ENCODE measurements around the gene RTRAF.

RTRAF gene

GRCh38 chr14:52025310-52025709 lies 36.0 kb downstream of the RTRAF start:
- no peak for TF ChIP-seq NFIC (IDR thresholded peaks at IDR 0.05)
- TF ChIP-seq CEBPB (IDR thresholded peaks at IDR 0.05), result no peak
- TF ChIP-seq CREB1 (IDR thresholded peaks at IDR 0.05; ENCODE audit: low read depth), result no peak
- TF ChIP-seq RAD21 (IDR thresholded peaks at IDR 0.05; ENCODE audit: low read depth), result no peak
- TF ChIP-seq FOXM1 (IDR thresholded peaks at IDR 0.05; ENCODE audit: borderline replicate concordance, low read depth), result no peak
- TF ChIP-seq TAF1 (IDR thresholded peaks at IDR 0.05; ENCODE audit: low read depth), result no peak
- TF ChIP-seq YY1 (IDR thresholded peaks at IDR 0.05; ENCODE audit: low read depth), result no peak
- TF ChIP-seq TCF12 (IDR thresholded peaks at IDR 0.05; ENCODE audit: low read depth), result no peak
- TF ChIP-seq, protein P1, sequence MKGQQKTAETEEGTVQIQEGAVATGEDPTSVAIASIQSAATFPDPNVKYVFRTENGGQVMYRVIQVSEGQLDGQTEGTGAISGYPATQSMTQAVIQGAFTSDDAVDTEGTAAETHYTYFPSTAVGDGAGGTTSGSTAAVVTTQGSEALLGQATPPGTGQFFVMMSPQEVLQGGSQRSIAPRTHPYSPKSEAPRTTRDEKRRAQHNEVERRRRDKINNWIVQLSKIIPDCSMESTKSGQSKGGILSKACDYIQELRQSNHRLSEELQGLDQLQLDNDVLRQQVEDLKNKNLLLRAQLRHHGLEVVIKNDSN (IDR thresholded peaks at IDR 0.05), result no peak
- no peak for TF ChIP-seq EP300 (IDR thresholded peaks at IDR 0.05; ENCODE audit: borderline replicate concordance)
- TF ChIP-seq, protein P2, sequence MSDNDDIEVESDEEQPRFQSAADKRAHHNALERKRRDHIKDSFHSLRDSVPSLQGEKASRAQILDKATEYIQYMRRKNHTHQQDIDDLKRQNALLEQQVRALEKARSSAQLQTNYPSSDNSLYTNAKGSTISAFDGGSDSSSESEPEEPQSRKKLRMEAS (IDR thresholded peaks at IDR 0.05), result no peak
- no peak for TF ChIP-seq TEAD4 (IDR thresholded peaks at IDR 0.05)
- TF ChIP-seq EGR1 (IDR thresholded peaks at IDR 0.05), result no peak

GRCh38 chr14:52026017-52026660 lies 36.8 kb downstream of the RTRAF start:
- TF ChIP-seq EGR1 (IDR thresholded peaks at IDR 0.05) (no peak), REST (IDR thresholded peaks at IDR 0.05; ENCODE audit: low read depth) (no peak), CREB1 (IDR thresholded peaks at IDR 0.05; ENCODE audit: low read depth) (no peak), RAD21 (IDR thresholded peaks at IDR 0.05; ENCODE audit: low read depth) (no peak), YY1 (IDR thresholded peaks at IDR 0.05; ENCODE audit: low read depth) (no peak), EP300 (IDR thresholded peaks at IDR 0.05; ENCODE audit: borderline replicate concordance) (no peak), ZBTB7A (IDR thresholded peaks at IDR 0.05; ENCODE audit: low read depth) (no peak), TCF12 (IDR thresholded peaks at IDR 0.05; ENCODE audit: low read depth) (no peak), FOXM1 (IDR thresholded peaks at IDR 0.05; ENCODE audit: borderline replicate concordance, low read depth) (no peak), TAF1 (IDR thresholded peaks at IDR 0.05; ENCODE audit: low read depth) (no peak), TEAD4 (IDR thresholded peaks at IDR 0.05) (no peak), NFIC (IDR thresholded peaks at IDR 0.05) (no peak), CEBPB (IDR thresholded peaks at IDR 0.05) (no peak)
- TF ChIP-seq, protein P2 (IDR thresholded peaks at IDR 0.05), result no peak
- TF ChIP-seq, protein P1 (IDR thresholded peaks at IDR 0.05), result no peak

DNA sequence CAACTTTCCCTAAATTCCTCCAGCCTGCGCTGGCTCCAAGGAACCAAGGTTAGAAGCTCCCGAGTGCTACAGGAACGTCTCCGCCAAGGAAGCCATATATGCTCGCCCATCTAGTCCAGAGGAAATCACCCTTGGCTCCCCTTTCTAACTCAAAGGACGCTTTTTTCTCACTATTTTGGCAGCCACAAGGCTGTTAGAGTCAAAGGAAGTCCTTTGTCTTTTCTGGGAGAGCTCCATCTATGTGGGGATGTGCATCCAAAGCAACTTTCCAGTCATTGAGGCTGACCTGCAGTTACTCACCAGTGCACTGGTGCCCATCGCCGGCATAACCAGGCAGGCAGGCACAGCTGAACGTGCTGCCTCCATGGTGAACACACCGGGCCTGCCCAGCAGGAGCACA lies 37.6 kb downstream of the RTRAF start:
- TF ChIP-seq CEBPB (IDR thresholded peaks at IDR 0.05) (no peak), CREB1 (IDR thresholded peaks at IDR 0.05; ENCODE audit: low read depth) (no peak), EGR1 (IDR thresholded peaks at IDR 0.05) (no peak)
- TF ChIP-seq, protein P2 (IDR thresholded peaks at IDR 0.05), result no peak

DNA sequence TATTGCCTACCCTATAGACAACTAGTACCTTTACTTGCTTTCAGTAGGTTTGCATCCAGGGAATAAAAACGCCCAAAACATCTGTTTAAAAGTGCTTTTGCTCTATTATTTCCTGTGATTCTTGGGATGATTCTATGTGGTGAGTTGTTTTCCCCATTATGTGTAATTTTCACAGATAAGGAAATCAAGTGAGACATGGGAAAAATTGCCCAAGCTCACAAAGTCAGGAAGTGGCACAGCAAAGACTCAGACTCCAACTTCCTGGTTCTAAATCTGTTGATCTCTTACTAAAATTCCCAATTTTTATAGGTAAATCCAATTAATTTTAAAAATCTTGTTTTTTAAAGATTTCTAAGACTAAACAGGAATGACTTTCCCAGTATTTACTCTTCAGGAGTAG lies 40.5 kb downstream of the RTRAF start:
- no peak for TF ChIP-seq EGR1 (IDR thresholded peaks at IDR 0.05)
- TF ChIP-seq REST (IDR thresholded peaks at IDR 0.05; ENCODE audit: low read depth), result no peak
- TF ChIP-seq FOXM1 (IDR thresholded peaks at IDR 0.05; ENCODE audit: borderline replicate concordance, low read depth), result no peak
- TF ChIP-seq ZBTB7A (IDR thresholded peaks at IDR 0.05; ENCODE audit: low read depth), result no peak
- TF ChIP-seq, protein P2 (IDR thresholded peaks at IDR 0.05), result no peak
- TF ChIP-seq RAD21 (IDR thresholded peaks at IDR 0.05; ENCODE audit: low read depth), result no peak
- no peak for TF ChIP-seq NFIC (IDR thresholded peaks at IDR 0.05)
- no peak for TF ChIP-seq TEAD4 (IDR thresholded peaks at IDR 0.05)
- TF ChIP-seq TAF1 (IDR thresholded peaks at IDR 0.05; ENCODE audit: low read depth), result no peak
- TF ChIP-seq, protein P1 (IDR thresholded peaks at IDR 0.05), result no peak
- TF ChIP-seq TCF12 (IDR thresholded peaks at IDR 0.05; ENCODE audit: low read depth), result no peak
- TF ChIP-seq YY1 (IDR thresholded peaks at IDR 0.05; ENCODE audit: low read depth), result no peak
- no peak for TF ChIP-seq CREB1 (IDR thresholded peaks at IDR 0.05; ENCODE audit: low read depth)
- no peak for TF ChIP-seq EP300 (IDR thresholded peaks at IDR 0.05; ENCODE audit: borderline replicate concordance)
- no peak for TF ChIP-seq CEBPB (IDR thresholded peaks at IDR 0.05)

DNA sequence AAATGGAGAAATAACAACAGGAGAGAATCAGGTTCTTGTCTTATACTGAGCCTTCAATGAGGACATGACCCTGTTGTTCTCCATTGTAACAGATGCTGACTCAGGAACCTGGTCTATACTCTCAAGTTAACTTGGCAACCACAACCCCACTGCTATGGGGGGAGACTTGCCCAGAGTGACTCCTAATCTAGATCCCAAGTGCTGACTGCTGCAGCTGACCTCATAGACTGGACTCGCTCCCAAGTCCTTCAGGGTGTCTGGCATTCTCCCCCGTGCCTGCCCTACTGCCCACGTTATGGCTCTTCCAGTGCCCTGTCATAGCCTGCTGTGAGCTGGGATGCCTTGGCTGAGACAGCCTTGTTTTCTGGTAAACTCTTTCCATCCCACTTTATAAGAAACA lies 42.4 kb downstream of the RTRAF start:
- TF ChIP-seq, protein P1 (IDR thresholded peaks at IDR 0.05), result no peak
- TF ChIP-seq TCF12 (IDR thresholded peaks at IDR 0.05; ENCODE audit: low read depth), result no peak
